IMR-90 (cell line): ENCODE data around the gene MRPL23. TPM values are rescaled to one million over a fixed set of nuclear protein-coding genes. Genes with fewer than 3 reads are reported as not detected.

Experiments used
- ATAC-seq: fragments of 200-7000 bp; cut with Tn5 transposase; 2 replicates; pipeline ENCODE4 v1.9.1; 2020; ENCODE audit warnings: low read depth, mild to moderate bottlenecking, moderate library complexity
- BruUV-seq: library from RNA; stranded (reverse); fragments of 400-500 nt; replicated peaks from 2 replicates; lab custom pipeline; 2021; lab: Mats Ljungman, UMichigan
- CTCF ChIA-PET: fragments of 300-600 bp; formaldehyde crosslinking; extraction: SDS; loops from one replicate; lab custom pipeline; 2021; ENCODE audit warnings: antibody characterized with exemption; lab: Yijun Ruan, JAX
- POLR2A ChIA-PET: fragments of 300-600 bp; sonication (Branson Sonifier 250); formaldehyde crosslinking; loops from one replicate; lab custom pipeline; 2022; ENCODE audit warnings: antibody characterized with exemption; ENCODE audit not compliant: unreplicated experiment; lab: Charles Lee
- DNase-seq: peaks from one replicate; pipeline ENCODE4 v3.0.0; 2013
- H2AFZ ChIP-seq: replicated peaks from 2 replicates; pipeline ENCODE3; 2013; ENCODE audit warnings: low read length, mild to moderate bottlenecking; ENCODE audit not compliant: poor library complexity
- H2AK5ac ChIP-seq: 2 replicates; pipeline ENCODE4 v1.6.1; 2013; ENCODE audit warnings: low read depth, low read length, inconsistent platforms
- H2AK9ac ChIP-seq: replicated peaks from 2 replicates; pipeline ENCODE3; 2013; ENCODE audit warnings: mild to moderate bottlenecking, low read depth, low read length, moderate library complexity; ENCODE audit not compliant: poor library complexity
- H2BK120ac ChIP-seq: 2 replicates; pipeline ENCODE4 v1.6.1; 2013; ENCODE audit warnings: low read depth, low read length, inconsistent platforms
- H2BK15ac ChIP-seq: 3 replicates; pipeline ENCODE4 v1.6.1; 2013; ENCODE audit warnings: low read depth, low read length, inconsistent platforms
- H2BK20ac ChIP-seq: 2 replicates; pipeline ENCODE4 v1.6.1; 2013; ENCODE audit warnings: low read depth, mild to moderate bottlenecking, inconsistent platforms, low read length, moderate library complexity
- H2BK5ac ChIP-seq: 2 replicates; pipeline ENCODE4 v1.6.1; 2013; ENCODE audit warnings: mild to moderate bottlenecking, low read depth, low read length, inconsistent platforms; ENCODE audit not compliant: poor library complexity, severe bottlenecking
- H3K14ac ChIP-seq: replicated peaks from 2 replicates; pipeline ENCODE4 v1.6.1; 2013; ENCODE audit warnings: low read depth, low read length, inconsistent platforms
- H3K18ac ChIP-seq: 2 replicates; pipeline ENCODE4 v1.6.1; 2013; ENCODE audit warnings: low read depth, low read length, control low read depth
- H3K23ac ChIP-seq: 2 replicates; pipeline ENCODE4 v1.6.1; 2013; ENCODE audit warnings: low read depth, low read length, inconsistent platforms
- H3K27ac ChIP-seq: 2 replicates; pipeline ENCODE4 v1.5.1; 2013; ENCODE audit warnings: mild to moderate bottlenecking, control low read depth, low read length; ENCODE audit not compliant: insufficient read depth
- H3K27me3 ChIP-seq: 2 replicates; pipeline ENCODE4 v1.6.1; 2013; ENCODE audit warnings: low read length; ENCODE audit not compliant: control insufficient read depth, insufficient read depth
- H3K36me3 ChIP-seq: 2 replicates; pipeline ENCODE4 v1.6.1; 2013; ENCODE audit warnings: low read length, mixed read lengths; ENCODE audit not compliant: control insufficient read depth, insufficient read depth
- H3K4ac ChIP-seq: 2 replicates; pipeline ENCODE4 v1.6.1; 2013; ENCODE audit warnings: low read depth, low read length, inconsistent platforms
- H3K4me1 ChIP-seq: 2 replicates; pipeline ENCODE4 v1.6.1; 2013; ENCODE audit warnings: low read length, mixed read lengths; ENCODE audit not compliant: control insufficient read depth, insufficient read depth
- H3K4me2 ChIP-seq: 2 replicates; pipeline ENCODE4 v1.6.1; 2013; ENCODE audit warnings: low read depth, mild to moderate bottlenecking, control low read depth, low read length, moderate library complexity
- H3K4me3 ChIP-seq: 2 replicates; pipeline ENCODE4 v1.5.1; 2013; ENCODE audit warnings: low read depth, mild to moderate bottlenecking, control low read depth, low read length, moderate library complexity; ENCODE audit not compliant: insufficient read depth
- H3K56ac ChIP-seq: 2 replicates; pipeline ENCODE4 v1.6.1; 2013; ENCODE audit warnings: low read length, inconsistent platforms; ENCODE audit not compliant: insufficient read depth; ENCODE audit errors: extremely low read depth
- H3K79me1 ChIP-seq, 2 experiments: 2 replicates each; pipeline ENCODE4 v1.6.1; 2013; ENCODE audit warnings: low read length in 2 of 2, inconsistent platforms in 1 of 2, low read depth in 1 of 2
- H3K9ac ChIP-seq: 2 replicates; pipeline ENCODE4 v1.6.1; 2013; ENCODE audit warnings: low read depth, low read length, control low read depth
- H3K9me1 ChIP-seq: 2 replicates; pipeline ENCODE4 v1.6.1; 2013; ENCODE audit warnings: low read length, inconsistent platforms; ENCODE audit not compliant: insufficient read depth
- H3K9me3 ChIP-seq: 2 replicates; pipeline ENCODE4 v1.6.1; 2013; ENCODE audit warnings: low read length; ENCODE audit not compliant: control insufficient read depth, insufficient read depth
- H4K20me1 ChIP-seq: 2 replicates; pipeline ENCODE4 v1.6.1; 2013; ENCODE audit warnings: low read length, inconsistent platforms; ENCODE audit not compliant: insufficient read depth
- H4K5ac ChIP-seq: 2 replicates; pipeline ENCODE4 v1.6.1; 2013; ENCODE audit warnings: mild to moderate bottlenecking, low read depth, low read length, control low read depth
- H4K8ac ChIP-seq, 2 experiments: 2 replicates each; pipeline ENCODE4 v1.6.1; 2013; ENCODE audit warnings: low read depth in 2 of 2, low read length in 2 of 2, control low read depth in 1 of 2, inconsistent platforms in 1 of 2
- H4K91ac ChIP-seq: 2 replicates; pipeline ENCODE4 v1.6.1; 2013; ENCODE audit warnings: low read depth, low read length, inconsistent platforms; ENCODE audit not compliant: insufficient read depth
- BHLHE40 ChIP-seq: fragments of 150-350 bp; IDR thresholded peaks from 2 replicates; pipeline ENCODE4 v1.6.1; 2016; ENCODE audit warnings: mild to moderate bottlenecking, low read depth, low read length
- CEBPB ChIP-seq: IDR thresholded peaks from 2 replicates; pipeline ENCODE4 v1.6.1; 2012; ENCODE audit warnings: low read depth, low read length, improper control_type of control experiment
- CHD1 ChIP-seq: IDR thresholded peaks from 2 replicates; pipeline ENCODE4 v1.6.1; 2012; ENCODE audit warnings: low read depth, low read length, improper control_type of control experiment
- CTCF ChIP-seq: conservative IDR thresholded peaks from 2 replicates; pipeline ENCODE4 v1.5.1; 2012; ENCODE audit warnings: mild to moderate bottlenecking, low read depth, low read length, improper control_type of control experiment
- ELK1 ChIP-seq: fragments of 150-350 bp; IDR thresholded peaks from 2 replicates; pipeline ENCODE4 v1.6.1; 2016; ENCODE audit warnings: low read depth, mild to moderate bottlenecking, low read length, moderate library complexity, borderline replicate concordance
- FOS ChIP-seq: fragments of 150-350 bp; IDR thresholded peaks from 2 replicates; pipeline ENCODE4 v1.6.1; 2016; ENCODE audit warnings: low read depth, low read length
- MAFK ChIP-seq: IDR thresholded peaks from 2 replicates; pipeline ENCODE4 v1.6.1; 2012; ENCODE audit warnings: low read depth, low read length, improper control_type of control experiment
- MAZ ChIP-seq: IDR thresholded peaks from 2 replicates; pipeline ENCODE4 v1.6.1; 2012; ENCODE audit warnings: low read depth, mild to moderate bottlenecking, low read length, improper control_type of control experiment, moderate library complexity, borderline replicate concordance
- MXI1 ChIP-seq: IDR thresholded peaks from 2 replicates; pipeline ENCODE4 v1.6.1; 2012; ENCODE audit warnings: low read depth, mild to moderate bottlenecking, low read length, moderate library complexity, borderline replicate concordance
- NFE2L2 ChIP-seq: fragments of 150-350 bp; IDR thresholded peaks from 2 replicates; pipeline ENCODE4 v1.6.1; 2016; ENCODE audit warnings: low read depth, mild to moderate bottlenecking, low read length
- POLR2A ChIP-seq: IDR thresholded peaks from 2 replicates; pipeline ENCODE4 v1.6.1; 2012; ENCODE audit warnings: mild to moderate bottlenecking, low read depth, low read length
- RAD21 ChIP-seq: IDR thresholded peaks from 2 replicates; pipeline ENCODE4 v1.6.1; 2012; ENCODE audit warnings: low read length, improper control_type of control experiment
- RCOR1 ChIP-seq: IDR thresholded peaks from 2 replicates; pipeline ENCODE4 v1.6.1; 2012; ENCODE audit warnings: mild to moderate bottlenecking, low read length, improper control_type of control experiment; ENCODE audit not compliant: insufficient replicate concordance
- RFX5 ChIP-seq: IDR thresholded peaks from 2 replicates; pipeline ENCODE4 v1.8.0; 2012; ENCODE audit warnings: low read depth, mild to moderate bottlenecking, low read length, moderate library complexity
- SMC3 ChIP-seq: fragments of 150-350 bp; IDR thresholded peaks from 2 replicates; pipeline ENCODE4 v1.6.1; 2016; ENCODE audit warnings: low read depth, mild to moderate bottlenecking, antibody characterized with exemption, low read length, moderate library complexity
- WGBS, 2 experiments: methylation state at CpG; one replicate each; pipeline versions ENCODE4 v1.1.5 to v1.1.7; 2013; ENCODE audit warnings: missing lambda C conversion rate in 2 of 2; ENCODE audit not compliant: insufficient read length in 1 of 2; ENCODE audit errors: extremely low coverage in 2 of 2; 5-methylcytosine and 5-hydroxymethylcytosine counted together
- dilution Hi-C: fragments of 300-500 bp; cut with HindIII; formaldehyde crosslinking; loops from one replicate; pipeline ENCODE4 v1.14.3; 2018; ENCODE audit warnings: low sequenced_read_pairs; ENCODE audit not compliant: unreplicated experiment
- in situ Hi-C: fragments of 300-500 bp; cut with MboI; formaldehyde crosslinking; loops from 3 replicates; pipeline ENCODE4 v1.14.3; 2019; ENCODE audit warnings: low sequenced_read_pairs, inconsistent platforms, mixed read lengths
- intact Hi-C: fragments of 100-400 bp; cut with micrococcal nuclease; formaldehyde crosslinking; loops from 2 replicates; pipeline ENCODE4 v1.10.0; 2022
- polyA plus RNA-seq, 3 experiments: library from polyadenylated mRNA; depleted of rRNA; stranded (reverse); fragments of >200 nt; gene quantifications; 2 replicates each; pipeline ENCODE4 v1.2.3, GENCODE V29; 2012; ENCODE audit warnings: low replicate concordance in 1 of 3
- total RNA-seq: library from RNA; depleted of rRNA; stranded (reverse); fragments of >200 nt; gene quantifications from 2 replicates; pipeline ENCODE4 v1.2.3, GENCODE V29; 2012
- TF ChIP-seq, protein P1 (sequence below): fragments of 150-350 bp; IDR thresholded peaks from 2 replicates; pipeline ENCODE4 v1.6.1; 2017; ENCODE audit warnings: mild to moderate bottlenecking, antibody characterized with exemption, low read length, low read depth

The MRPL23 gene
- total and polyA plus RNA-seq, 2 of the 4 experiments (the other 2 are of a cell fraction) = 68.4 to 114 TPM

GRCh38 chr11:1924181-1924580 is 23.0 kb upstream of the MRPL23 start:
- H2BK5ac ChIP-seq = no peak overlapping the region
- H2AFZ ChIP-seq = no peak overlapping the region
- TF ChIP-seq NFE2L2 = no peak
- no peak for TF ChIP-seq SMC3
- no peak for TF ChIP-seq RFX5
- no peak for TF ChIP-seq MAFK
- no peak for TF ChIP-seq ELK1
- no peak for TF ChIP-seq MXI1
- TF ChIP-seq CHD1 = no peak
- TF ChIP-seq BHLHE40 = no peak
- TF ChIP-seq CTCF = no peak
- TF ChIP-seq RAD21 = no peak
- no peak for TF ChIP-seq POLR2A
- TF ChIP-seq, protein P1, sequence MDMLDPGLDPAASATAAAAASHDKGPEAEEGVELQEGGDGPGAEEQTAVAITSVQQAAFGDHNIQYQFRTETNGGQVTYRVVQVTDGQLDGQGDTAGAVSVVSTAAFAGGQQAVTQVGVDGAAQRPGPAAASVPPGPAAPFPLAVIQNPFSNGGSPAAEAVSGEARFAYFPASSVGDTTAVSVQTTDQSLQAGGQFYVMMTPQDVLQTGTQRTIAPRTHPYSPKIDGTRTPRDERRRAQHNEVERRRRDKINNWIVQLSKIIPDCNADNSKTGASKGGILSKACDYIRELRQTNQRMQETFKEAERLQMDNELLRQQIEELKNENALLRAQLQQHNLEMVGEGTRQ = no peak
- TF ChIP-seq FOS = no peak
- no peak for TF ChIP-seq CEBPB
- TF ChIP-seq RCOR1 = no peak
- no peak for TF ChIP-seq MAZ
- no peak overlapping the region for H4K5ac ChIP-seq
- DNase-seq = no peak
- no peak for ATAC-seq
- in situ Hi-C loops (no loop called here), dilution Hi-C loops (no loop called here), intact Hi-C loops (no loop called here)
- no peak overlapping the region for H2AK5ac ChIP-seq
- WGBS, 2 experiments = 51% methylated on average over 3 of the region's 17 CpGs; no CpG with 5 or more reads in 1 of the 2 experiments
- no peak overlapping the region for H3K18ac ChIP-seq
- no peak overlapping the region for H3K4ac ChIP-seq
- no peak overlapping the region for H2BK120ac ChIP-seq
- no peaks in the 10 kb centered on the region for H3K79me1 ChIP-seq
- H4K8ac ChIP-seq = no peak overlapping the region
- no peak overlapping the region for H3K23ac ChIP-seq
- H3K27ac ChIP-seq = no peak overlapping the region
- no peaks in the 10 kb centered on the region for H3K9me3 ChIP-seq
- no peak overlapping the region for H2BK15ac ChIP-seq
- ChIA-PET CTCF (no interaction called here), POLR2A (no interaction called here)
- no peaks in the 10 kb centered on the region for H3K36me3 ChIP-seq
- H3K14ac ChIP-seq = no peak overlapping the region
- no peak overlapping the region for H4K91ac ChIP-seq
- H3K4me1 ChIP-seq = no peaks in the 10 kb centered on the region
- no peak overlapping the region for H3K4me2 ChIP-seq
- H3K9me1 ChIP-seq = no peaks in the 10 kb centered on the region
- H2AK9ac ChIP-seq = no peak overlapping the region
- no peaks in the 10 kb centered on the region for H4K20me1 ChIP-seq
- BruUV-seq = no TSS peak
- no peak overlapping the region for H2BK20ac ChIP-seq
- H3K56ac ChIP-seq = no peak overlapping the region
- H3K4me3 ChIP-seq = no peak overlapping the region
- H3K27me3 ChIP-seq = peaks cover 12% of the 10 kb centered on the region
- H3K9ac ChIP-seq = no peak overlapping the region
